Endometrium (tissue), 2 donors: ENCODE data around the gene DAB2.

Source experiments
- FAIRE-seq: peaks from 2 replicates; lab custom pipeline; 2012; peaks lifted over from hg19 to GRCh38; lab: Jason Lieb, UNC
- donor health status: control.
- donor health status: control.

DAB2 gene

DNA sequence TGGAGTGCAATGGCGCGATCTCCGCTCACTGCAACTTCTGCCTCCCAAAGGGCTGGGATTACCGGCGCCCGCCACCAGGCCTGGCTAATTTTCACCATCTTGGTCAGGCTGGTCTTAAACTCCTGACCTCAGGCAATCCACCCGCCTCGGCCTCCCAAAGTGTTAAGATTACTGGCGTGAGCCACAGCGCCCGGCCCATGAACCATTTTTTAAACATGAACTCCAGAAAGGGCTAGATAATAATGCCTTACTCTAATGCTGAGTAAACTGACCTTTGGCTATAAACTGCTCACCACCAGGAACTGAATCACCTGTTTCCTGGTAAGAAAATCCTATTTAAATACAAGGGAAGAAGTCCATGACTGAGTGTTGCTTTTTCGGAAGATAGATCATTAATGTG, 23.2 kb upstream of the DAB2 start:
- FAIRE-seq: no peak

DNA sequence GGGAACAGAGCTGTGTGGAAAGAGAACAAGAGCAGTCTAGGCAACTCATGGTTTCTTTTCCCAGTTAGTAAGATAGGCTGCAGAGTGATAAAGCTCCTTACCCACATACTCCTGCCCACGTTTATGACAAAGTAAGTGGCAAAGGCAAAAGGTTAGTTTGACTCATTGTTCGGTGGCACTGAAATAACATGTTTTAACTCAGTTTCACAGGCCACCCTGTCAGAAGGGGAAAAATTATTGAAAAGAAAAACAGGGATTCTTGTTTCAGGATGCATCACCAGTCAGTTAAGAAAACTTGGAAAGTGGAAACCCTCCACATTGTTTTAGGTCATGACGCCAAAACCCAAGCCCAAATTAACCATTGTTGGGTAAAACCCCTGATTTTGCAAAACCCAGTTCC, 22.3 kb upstream of the DAB2 start:
- no peak for FAIRE-seq

DNA sequence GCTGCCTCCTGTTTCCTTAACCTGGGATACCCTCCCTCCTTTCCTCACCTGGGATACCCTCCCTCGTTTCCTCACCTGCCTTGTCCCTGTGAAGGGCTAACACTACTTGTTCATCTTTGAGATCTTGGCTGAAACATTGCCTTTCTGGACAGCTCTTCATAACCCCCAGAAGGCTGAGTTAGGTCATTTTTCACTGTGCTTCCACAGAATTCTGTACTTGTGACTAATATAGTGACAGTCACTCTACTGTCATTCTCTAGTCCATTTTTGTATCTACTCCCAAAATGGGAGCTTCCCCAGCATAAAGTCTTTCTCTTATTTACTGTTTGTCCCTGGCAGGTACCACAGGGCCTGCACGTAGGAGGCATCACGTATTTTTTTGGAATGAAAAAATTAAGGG, 21.5 kb upstream of the DAB2 start:
- no peak for FAIRE-seq

DNA sequence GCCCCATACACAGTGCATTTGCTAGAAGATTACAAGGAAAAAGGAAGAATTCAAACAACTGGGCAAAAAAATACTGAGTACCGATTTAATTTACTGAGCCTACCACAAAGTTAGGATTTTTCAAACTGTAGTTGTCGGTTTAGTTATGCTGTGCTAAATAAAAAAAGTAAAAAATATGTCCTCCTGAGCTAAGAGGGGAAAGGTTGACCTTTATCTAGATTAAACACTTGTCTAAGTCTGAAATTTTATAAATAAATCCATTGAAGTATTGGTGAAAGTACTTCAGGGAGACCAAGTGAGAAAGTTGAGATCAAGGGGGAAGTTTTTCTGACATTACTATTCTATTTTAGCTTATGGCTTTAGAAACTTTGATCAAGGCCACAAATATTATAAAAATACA, 19.1 kb upstream of the DAB2 start:
- FAIRE-seq: no peak

DNA sequence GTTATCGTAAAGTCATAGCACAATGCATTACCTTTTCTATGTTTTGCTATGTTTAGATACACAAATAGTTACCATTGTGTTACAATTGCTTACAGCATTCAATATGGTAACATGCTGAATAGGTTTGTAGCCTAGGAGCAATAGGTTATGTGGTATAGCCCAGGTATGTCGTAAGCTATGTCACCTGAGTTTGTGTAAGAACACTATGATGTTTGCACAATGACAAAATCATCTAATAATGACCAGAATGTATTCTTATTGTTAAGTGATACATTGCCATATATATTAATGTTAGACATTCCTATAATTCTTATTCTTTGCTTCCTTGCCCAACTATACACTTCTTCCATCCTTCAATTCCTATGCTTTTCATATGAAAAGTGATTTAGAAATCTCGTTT, 18.2 kb upstream of the DAB2 start:
- no peak for FAIRE-seq

DNA sequence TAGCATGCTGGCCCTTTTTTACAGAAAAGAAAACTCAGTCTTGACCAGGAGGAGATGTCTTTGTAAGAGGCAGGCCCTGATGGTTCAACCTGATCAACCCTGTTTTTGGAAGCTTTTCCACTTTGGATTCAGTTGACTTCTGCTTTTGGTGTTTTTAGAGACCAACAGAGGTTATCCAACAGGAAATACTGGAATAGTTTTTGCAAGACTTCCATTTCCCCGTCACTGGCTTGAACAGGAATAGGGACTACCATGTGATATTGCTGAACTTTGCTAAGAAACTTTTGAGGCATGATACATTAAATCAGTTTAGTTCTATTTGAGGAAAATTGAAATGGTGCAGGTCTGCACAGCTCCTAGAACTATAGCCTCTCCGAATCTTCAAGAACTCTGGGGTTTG, 17.1 kb upstream of the DAB2 start:
- no peak for FAIRE-seq

DNA sequence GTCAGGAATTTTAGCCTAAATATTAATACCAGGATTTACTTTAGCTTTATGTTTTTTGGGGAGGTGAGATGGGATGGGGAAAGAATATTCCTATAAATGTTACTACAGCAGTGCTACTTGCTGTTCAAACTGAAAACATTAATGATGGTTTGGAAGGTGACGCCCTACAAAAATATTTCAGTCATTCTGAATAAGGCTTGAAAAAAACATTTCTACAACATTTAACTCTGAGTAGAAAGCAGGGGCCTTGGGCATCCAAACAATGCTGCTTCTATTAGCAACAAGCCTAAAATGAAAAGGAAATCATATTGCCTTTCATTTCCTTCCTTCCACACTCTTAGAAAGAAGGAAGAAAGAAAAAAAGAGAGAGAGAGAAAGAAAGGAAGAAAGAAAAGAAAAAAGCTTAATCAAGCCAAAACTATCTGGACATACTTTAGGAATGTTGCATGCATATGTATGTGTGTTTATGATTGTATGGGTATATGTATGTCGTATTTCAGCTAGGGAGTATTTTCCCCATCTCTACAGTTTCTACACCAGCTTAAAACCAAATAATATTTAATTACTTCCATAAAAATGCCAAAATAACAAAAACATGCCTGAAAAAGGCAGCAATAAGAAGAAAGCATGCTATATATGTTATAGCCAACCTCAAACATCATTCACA, 16.3 kb upstream of the DAB2 start:
- no peak for FAIRE-seq

DNA sequence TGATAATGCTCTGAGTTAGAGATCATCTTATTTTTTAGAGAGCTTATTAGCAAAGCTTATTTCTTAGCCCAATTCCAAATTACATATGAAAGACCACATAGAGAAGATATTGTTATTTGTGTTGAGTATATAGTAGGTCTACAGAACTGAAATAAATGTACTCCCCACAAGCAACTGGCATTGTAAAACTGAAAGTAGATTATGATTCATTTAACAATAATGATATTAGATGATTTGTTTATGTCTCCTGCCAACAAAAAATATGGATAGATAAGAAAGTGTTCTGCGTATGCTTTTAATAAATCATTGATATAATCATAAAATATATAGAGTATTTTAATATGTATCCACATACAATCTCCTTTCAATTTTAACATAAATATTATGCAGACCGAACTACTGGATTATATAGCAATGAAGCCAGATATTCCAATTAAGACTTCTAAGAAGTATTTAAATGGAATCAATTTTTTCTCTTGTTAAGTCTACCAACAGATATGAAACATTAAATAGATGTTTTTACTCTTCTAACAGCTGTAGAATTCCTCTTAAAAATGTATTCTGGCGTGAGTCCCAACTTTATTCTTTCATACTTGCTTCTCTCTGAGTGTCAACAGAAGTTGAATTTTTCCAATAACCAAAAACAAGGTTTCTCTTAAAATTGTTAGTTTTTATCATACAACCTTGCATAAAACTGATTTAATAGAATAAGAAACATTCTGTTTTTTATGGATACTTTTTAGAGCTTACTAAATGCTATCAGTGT, 15.6 kb upstream of the DAB2 start:
- FAIRE-seq: peak; percentile 39

DNA sequence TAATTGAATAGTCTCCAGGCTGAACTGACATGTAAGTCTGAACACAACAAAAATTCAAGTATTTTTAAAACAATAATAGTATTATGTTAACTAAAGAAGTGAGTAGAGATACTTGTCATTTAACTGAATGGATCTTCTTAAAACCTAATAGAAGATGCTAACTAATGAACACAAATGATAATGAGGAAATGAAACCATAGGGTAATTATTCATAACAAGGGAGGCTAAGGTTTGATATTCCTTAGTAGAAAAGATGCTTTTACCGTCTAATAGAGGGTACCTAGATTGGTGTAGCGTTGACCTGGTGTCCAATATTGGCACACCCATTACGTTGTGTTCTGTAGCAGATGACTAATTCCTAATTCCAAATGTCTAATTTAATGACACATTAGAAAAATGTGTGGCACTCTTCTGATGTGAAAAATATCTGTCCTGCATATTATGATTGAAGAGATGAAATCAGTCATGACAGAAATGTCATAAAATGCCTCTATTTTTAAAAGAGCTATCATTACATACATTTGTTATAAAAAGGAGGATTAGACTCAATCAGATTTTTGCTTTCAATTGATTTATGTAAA, 14.9 kb upstream of the DAB2 start:
- peak; percentile 81 for FAIRE-seq

DNA sequence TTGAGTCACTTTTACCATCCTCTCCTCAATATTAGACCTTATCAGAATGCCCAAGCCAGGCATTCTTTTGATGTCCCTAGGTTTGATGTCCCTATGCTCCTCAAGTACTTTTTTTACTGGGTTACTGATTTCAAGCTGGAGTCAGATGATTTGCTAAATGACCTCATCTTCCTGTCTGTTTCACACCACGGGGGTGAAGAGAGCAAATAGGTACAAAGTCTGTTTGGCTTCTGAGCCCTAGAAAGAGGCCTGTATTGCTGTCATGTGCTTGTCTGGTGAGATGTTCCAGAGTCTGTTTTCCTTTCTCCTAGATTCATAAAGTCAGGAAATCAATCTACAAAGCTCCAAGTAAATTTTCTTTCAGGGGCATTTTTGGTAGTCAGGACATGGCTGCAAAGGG, 12.7 kb upstream of the DAB2 start:
- no peak for FAIRE-seq

DNA sequence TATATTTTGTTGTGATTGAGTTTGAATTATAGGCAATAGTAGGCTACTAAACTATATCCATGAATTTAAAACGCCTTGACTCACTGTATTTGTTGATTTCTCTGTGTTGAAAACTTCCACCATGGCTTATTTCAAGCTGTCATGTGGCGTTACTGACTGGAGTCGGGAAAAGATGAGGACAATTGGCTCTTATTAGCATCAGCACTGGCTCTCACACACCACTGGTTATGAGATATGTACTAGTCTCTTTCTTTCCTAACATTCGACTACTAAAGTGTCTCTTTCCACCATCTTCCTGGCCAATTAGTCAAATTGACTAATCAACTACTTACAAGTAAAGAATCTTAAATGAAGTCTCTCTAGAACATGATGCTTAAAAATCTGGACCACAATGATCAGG, 9.1 kb upstream of the DAB2 start:
- FAIRE-seq: no peak

DNA sequence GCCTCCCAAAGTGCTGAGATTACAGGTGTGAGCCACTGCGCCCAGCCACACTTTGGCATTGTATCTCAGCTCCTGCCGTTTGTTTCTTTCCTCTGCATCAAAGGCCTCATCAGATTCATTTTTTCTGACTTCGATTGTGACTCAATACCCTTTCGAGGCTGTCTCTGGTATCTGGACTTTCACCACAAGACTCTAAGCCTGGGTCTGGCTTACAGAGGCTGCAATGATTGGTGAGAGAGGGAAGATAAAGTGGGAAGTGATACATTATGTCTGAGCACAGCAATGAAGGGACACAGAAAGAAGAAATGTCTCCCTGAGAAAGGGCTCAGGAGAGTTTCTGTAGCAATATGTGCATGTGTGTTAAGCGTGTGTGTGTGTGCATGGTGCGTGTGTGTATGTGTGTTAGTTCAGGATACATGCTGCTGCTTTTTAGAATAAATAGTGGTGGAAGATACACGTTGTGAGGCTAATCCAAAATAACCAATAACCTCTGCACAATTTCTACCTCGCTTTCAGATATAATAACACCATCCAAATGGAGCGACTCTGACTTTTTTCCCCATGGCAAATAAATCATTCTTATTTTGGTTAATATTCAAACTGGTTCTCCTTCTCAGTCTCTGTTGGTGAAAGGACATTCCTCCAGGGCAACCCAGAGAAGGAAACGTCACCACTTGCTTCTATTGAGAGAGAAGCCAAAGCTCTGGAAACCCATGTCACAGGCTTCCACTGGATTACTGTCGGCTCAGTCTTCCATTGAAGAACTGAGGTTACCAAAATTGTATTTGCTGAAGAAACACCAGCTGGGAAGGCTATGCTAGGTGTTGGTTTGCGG, 8.1 kb upstream of the DAB2 start:
- no peak for FAIRE-seq

DNA sequence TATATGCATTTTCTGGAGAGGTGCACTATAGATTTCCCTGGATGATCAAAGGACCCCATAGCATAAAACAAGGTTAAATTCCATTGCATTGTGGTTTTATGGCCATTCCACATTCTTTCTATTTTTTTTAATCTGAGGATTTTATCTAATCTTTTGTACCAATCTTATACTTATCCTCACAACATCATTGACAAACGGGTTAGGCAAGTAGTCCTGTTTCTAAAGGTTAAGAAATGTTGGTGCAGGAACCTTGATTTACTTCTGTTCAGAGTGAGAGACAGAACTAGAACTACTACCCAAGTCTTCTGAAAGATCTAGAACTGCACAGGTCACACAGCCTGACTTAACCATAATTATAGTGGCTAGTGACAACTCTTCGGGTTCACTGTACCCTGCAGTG, 5.7 kb upstream of the DAB2 start:
- no peak for FAIRE-seq

DNA sequence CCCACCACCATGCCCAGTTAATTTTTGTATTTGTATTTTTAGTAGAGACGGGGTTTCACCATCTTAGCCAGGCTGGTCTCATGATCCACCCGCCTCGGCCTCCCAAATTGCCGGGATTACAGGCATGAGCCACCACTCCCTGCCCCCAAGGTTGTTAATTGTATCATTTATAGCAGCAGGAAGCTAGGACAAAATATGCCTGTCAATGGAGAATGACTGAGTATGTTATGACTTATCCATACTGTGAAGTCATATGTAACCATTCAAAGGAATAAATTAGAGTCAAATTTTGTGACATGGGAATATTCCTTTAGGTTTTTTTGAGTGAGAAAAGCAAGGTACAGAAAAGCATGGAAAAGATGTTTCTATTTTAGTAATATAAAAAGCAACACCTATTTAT, 3.9 kb upstream of the DAB2 start:
- FAIRE-seq: no peak

DNA sequence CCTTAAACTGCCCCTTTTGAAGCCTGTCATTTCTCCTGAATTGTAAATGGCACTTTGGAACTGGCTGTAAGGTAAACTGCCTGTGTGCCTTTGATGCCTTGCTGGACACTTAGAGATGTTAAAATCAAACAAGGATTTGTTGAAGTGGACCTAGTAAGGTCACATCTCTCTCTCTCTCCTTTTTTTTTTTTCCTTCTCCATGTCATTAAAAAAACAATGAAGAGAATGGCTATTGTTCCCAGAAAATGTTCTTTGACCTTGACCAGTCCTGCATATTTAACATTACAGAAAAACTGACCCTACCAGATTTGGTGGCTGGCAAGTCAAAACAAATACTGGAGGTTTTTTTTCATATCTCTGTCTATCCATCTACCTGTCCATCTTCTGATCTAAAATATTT, 2.9 kb upstream of the DAB2 start:
- FAIRE-seq: no peak

DNA sequence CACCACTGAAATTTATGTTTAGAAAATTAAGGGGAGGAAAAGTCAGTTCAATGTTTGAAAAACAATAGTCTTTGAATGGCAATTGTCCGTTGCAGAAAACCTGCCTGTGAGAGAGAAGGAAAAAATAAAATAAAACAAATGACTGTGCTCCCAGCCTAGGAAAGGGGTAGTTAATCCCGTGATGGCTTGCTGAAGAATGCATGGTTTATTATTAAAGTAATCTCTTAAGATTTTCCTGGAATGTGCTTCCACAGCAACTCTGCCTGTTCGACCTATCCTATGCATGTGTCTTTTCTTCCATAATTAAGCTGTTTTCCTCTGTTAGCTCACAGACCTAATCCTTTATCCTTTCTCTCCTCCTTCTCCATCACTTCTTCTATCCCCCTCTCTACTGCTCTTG, 2.4 kb upstream of the DAB2 start:
- FAIRE-seq: no peak

DNA sequence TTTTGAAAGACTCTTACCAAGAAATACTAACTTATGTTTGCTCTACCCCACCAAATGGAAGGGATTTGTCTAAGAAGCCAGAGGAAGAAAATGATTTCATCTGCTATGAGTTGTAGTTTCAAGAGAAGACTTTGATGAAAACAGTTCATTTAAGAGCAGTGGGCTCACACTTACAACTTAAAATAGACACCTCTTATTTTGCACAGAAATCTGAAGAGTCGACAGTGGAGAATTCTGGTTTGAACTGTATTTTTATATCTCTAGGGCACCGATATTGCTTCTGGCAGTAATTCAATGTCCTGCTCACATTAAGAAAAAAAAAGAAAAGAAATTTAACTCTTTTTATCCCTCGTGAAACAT, 1.9 kb upstream of the DAB2 start:
- FAIRE-seq: no peak

DNA sequence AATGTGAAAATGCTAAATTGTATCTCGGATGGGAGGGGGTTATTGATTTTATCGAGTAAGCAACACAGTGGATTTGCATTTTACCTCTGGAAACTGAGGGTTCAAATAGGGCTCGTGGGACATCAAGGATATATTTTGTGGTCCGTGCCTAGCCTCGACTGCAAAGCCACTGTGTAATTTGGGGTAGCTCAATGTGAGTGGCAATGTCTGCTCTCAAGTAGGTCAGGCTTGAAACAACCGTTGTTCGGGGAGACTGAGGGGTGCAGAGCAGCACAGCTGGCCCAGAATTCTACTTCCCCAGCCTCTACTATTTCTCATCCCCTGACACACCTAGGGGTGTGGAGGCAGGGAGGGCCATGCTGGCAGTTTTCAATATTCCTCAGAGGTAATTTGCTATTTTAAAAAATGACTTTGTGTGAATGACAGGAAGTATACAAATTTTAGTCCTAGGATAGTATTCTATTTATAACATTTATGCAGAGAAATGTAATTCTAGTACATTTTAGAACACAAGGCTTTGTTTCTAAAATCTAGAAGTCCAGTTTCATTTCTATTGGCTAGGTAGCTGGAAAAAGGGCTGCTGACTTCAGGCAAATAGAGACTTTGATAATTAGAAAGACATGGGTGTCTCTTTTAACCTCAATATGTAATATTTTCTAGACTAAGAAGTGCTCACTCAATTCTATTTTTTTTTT, 1.4 kb upstream of the DAB2 start:
- FAIRE-seq: no peak

DNA sequence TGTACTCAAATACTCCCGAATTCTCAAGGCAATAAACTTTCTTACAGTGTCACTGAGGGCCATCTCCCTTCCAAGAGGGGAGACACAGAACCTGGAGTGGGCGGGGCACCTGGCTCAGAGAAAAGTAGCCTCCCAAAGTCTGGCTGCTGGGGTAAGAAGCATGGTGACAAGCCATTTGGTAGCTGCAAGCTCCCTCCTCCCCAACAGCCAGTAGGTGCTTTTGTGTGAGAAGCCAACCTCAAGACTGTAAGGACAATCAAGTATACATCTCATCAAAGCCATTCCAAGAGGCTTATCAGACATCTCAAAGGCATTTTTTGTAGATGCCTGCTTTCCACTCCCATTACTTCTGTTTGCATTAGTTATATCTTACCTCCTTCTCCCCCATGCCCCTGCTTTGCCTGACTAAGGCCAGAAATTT, 1.4 kb downstream of the DAB2 start:
- no peak for FAIRE-seq

DNA sequence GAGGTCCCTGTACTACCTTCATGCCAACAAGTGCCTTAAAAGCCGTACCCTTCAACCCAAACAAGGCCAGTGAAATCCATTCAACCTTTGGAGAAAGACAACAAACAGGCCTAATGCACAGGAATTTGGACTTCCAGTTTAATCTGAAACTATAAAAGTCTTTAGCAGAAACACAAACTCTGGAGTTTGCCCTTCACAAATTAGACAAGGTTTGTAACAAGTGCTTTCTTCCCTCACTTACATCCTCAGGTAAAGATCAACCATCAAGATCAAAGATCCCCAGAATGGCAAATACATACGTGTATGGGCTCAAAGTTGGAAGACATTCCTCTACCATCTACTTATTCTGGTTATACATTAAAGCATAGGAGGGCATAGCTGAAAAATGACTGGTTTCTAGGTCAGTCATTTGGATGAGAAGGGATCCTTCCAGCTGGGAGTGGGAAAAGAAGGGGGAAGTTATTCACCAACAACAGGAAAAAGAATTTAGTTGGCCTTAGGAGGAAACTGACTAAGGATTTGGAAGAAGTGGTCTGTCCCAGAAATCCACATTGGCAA, 2.0 kb downstream of the DAB2 start:
- no peak for FAIRE-seq

DNA sequence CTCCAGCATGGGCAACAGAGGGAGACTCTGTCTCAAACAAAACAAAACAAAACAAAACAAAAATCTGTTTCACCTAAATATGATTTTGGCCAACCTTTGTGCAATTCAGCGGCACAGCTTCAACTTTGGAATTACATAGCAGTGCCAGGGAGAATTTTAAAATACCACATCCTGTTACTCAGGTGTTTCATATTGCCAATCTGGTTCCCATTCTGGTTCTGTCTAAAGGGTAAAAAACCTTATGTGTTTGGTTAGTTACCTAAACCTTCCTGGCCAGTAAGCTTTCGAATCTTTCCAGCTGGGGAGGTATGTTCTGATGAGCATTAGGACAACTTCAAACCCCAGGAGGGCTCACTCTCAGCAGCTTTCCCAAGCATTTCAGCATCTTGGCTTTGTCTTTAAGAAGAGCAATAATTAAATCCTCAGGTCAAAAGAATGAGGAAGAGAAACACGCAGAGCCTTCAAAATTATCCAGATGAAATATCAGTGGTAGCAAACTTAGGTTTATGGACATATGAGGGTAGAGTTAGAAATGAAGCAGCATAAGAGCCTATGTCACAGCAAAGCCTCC, 2.7 kb downstream of the DAB2 start:
- no peak for FAIRE-seq
